SK-N-SH (cell line): Measurements from ENCODE around the gene CDC6.

Experiments
- FOSL2 ChIP-seq: IDR thresholded peaks from 2 replicates; pipeline ENCODE4 v1.4.0; 2012; ENCODE audit warnings: low read depth, mild to moderate bottlenecking, moderate library complexity, borderline replicate concordance
- GABPA ChIP-seq: IDR thresholded peaks from 2 replicates; pipeline ENCODE4 v1.4.0; 2012; ENCODE audit warnings: low read depth, mild to moderate bottlenecking
- MXI1 ChIP-seq: IDR thresholded peaks from 2 replicates; pipeline ENCODE4 v1.6.1; 2012; ENCODE audit warnings: mild to moderate bottlenecking, low read depth, low read length, improper control_type of control experiment
- NFIC ChIP-seq: IDR thresholded peaks from 2 replicates; pipeline ENCODE4 v1.4.0; 2012; ENCODE audit warnings: borderline replicate concordance
- POLR2AphosphoS5 ChIP-seq: IDR thresholded peaks from 2 replicates; pipeline ENCODE4 v1.6.1; 2012; ENCODE audit warnings: low read depth, low read length
- RCOR1 ChIP-seq: fragments of 150-350 bp; IDR thresholded peaks from 2 replicates; pipeline ENCODE4 v1.6.1; 2017; ENCODE audit warnings: antibody characterized with exemption, low read length
- RFX5 ChIP-seq: IDR thresholded peaks from 2 replicates; pipeline ENCODE4 v1.6.1; 2012; ENCODE audit warnings: mild to moderate bottlenecking, improper control_type of control experiment, low read length
- RXRA ChIP-seq: IDR thresholded peaks from 2 replicates; pipeline ENCODE4 v1.4.0; 2012; ENCODE audit warnings: low read depth, mild to moderate bottlenecking, borderline replicate concordance
- SMC3 ChIP-seq: IDR thresholded peaks from 2 replicates; pipeline ENCODE4 v1.6.1; 2012; ENCODE audit warnings: low read depth, low read length, improper control_type of control experiment
- TAF1 ChIP-seq: IDR thresholded peaks from 2 replicates; pipeline ENCODE4 v1.6.1; 2012; ENCODE audit warnings: low read depth, mild to moderate bottlenecking, low read length, moderate library complexity, borderline replicate concordance
- TF ChIP-seq, protein P1 (sequence below): fragments of 200-600 bp; sonication (generic); IDR thresholded peaks from 2 replicates; pipeline ENCODE4 v1.6.1; 2017; ENCODE audit warnings: antibody characterized with exemption, mild to moderate bottlenecking, moderate library complexity
- TF ChIP-seq, protein P2 (sequence below): IDR thresholded peaks from 2 replicates; pipeline ENCODE4; 2012

DNA sequence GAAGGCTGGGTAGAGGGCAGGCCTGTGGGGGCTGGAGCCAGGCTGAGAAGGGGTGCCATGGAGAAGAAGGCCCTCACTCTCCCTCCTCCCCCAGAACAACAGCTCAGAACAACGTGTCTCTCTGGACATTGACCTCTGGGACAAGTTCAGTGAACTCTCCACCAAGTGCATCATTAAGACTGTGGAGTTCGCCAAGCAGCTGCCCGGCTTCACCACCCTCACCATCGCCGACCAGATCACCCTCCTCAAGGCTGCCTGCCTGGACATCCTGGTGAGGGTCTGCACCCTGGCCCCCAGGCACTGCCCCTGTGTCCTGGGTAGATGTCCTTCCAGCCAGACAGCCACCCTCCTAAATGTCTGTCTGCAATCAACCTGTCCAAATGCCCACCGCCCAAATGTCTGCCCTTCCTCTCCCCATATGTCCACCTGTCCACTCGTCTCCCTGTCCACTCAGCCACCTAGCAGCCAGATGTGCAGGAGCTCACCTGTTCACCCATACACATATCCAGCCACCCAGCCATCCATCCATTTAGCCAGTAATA is 64.6 kb downstream of the CDC6 start:
- TF ChIP-seq RFX5 (no peak), NFIC (no peak), TAF1 (no peak), FOSL2 (no peak), MXI1 (no peak), SMC3 (no peak), POLR2AphosphoS5 (no peak), RCOR1 (no peak), GABPA (no peak), RXRA (no peak)
- TF ChIP-seq, protein P1, sequence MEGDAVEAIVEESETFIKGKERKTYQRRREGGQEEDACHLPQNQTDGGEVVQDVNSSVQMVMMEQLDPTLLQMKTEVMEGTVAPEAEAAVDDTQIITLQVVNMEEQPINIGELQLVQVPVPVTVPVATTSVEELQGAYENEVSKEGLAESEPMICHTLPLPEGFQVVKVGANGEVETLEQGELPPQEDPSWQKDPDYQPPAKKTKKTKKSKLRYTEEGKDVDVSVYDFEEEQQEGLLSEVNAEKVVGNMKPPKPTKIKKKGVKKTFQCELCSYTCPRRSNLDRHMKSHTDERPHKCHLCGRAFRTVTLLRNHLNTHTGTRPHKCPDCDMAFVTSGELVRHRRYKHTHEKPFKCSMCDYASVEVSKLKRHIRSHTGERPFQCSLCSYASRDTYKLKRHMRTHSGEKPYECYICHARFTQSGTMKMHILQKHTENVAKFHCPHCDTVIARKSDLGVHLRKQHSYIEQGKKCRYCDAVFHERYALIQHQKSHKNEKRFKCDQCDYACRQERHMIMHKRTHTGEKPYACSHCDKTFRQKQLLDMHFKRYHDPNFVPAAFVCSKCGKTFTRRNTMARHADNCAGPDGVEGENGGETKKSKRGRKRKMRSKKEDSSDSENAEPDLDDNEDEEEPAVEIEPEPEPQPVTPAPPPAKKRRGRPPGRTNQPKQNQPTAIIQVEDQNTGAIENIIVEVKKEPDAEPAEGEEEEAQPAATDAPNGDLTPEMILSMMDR, result no peak
- TF ChIP-seq, protein P2, sequence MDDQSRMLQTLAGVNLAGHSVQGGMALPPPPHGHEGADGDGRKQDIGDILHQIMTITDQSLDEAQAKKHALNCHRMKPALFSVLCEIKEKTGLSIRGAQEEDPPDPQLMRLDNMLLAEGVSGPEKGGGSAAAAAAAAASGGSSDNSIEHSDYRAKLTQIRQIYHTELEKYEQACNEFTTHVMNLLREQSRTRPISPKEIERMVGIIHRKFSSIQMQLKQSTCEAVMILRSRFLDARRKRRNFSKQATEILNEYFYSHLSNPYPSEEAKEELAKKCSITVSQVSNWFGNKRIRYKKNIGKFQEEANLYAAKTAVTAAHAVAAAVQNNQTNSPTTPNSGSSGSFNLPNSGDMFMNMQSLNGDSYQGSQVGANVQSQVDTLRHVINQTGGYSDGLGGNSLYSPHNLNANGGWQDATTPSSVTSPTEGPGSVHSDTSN, result no peak
